AG09309 (cell line): ENCODE measurements around the gene OASL.
"Not testable (repeated sequence)": the region's sequence is repeated elsewhere in the genome, so short reads cannot be mapped to it uniquely, and the experiment has no call there.

Experiments
- DNase-seq: peaks from one replicate; pipeline ENCODE4 v3.0.0-alpha.2; 2010; ENCODE audit warnings: low read depth
- H3K4me3 ChIP-seq: 2 replicates; pipeline ENCODE4 v1.5.1; 2011; ENCODE audit warnings: mild to moderate bottlenecking, low read depth, low read length, moderate library complexity; ENCODE audit not compliant: control insufficient read depth
- CTCF ChIP-seq: IDR thresholded peaks from 2 replicates; pipeline ENCODE4 v1.5.1; 2011; ENCODE audit warnings: mild to moderate bottlenecking, low read depth, low read length, inconsistent platforms; ENCODE audit not compliant: insufficient read depth, control insufficient read depth; ENCODE audit errors: missing control alignments

Gene OASL

GRCh38 chr12:121085069-121085468, 46.0 kb upstream of the OASL start:
- no peak overlapping the region for H3K4me3 ChIP-seq
- DNase-seq = no peak
- TF ChIP-seq CTCF = no peak

- TF ChIP-seq CTCF = no peak
- DNase-seq = no peak
- no peak overlapping the region for H3K4me3 ChIP-seq
Observed at GRCh38 chr12:121084229-121084628, 45.2 kb upstream of the OASL start.

GRCh38 chr12:121080909-121081308, 41.9 kb upstream of the OASL start:
- no peak for TF ChIP-seq CTCF
- no peak overlapping the region for H3K4me3 ChIP-seq
- no peak for DNase-seq

- no peak overlapping the region for H3K4me3 ChIP-seq
- no peak for DNase-seq
- no peak for TF ChIP-seq CTCF
Observed at GRCh38 chr12:121079736-121080272, 40.8 kb upstream of the OASL start.

- DNase-seq, H3K4me3 ChIP-seq: not testable (repeated sequence)
Observed at GRCh38 chr12:121077440-121077839, 38.4 kb upstream of the OASL start.

GRCh38 chr12:121075911-121076310, 36.9 kb upstream of the OASL start:
- not testable (repeated sequence) for H3K4me3 ChIP-seq, DNase-seq

GRCh38 chr12:121072147-121072546, 33.1 kb upstream of the OASL start:
- TF ChIP-seq CTCF = no peak
- no peak for DNase-seq
- no peak overlapping the region for H3K4me3 ChIP-seq

- DNase-seq = no peak
- no peak for TF ChIP-seq CTCF
- no peak overlapping the region for H3K4me3 ChIP-seq
Observed at GRCh38 chr12:121069206-121069605, 30.2 kb upstream of the OASL start.
